HEK293 (cell line): ENCODE data around the gene ABCC11.

Source experiments
- CTCF ChIA-PET: fragments of 350-600 bp; formaldehyde crosslinking; extraction: SDS; loops from one replicate; lab custom pipeline; 2021; ENCODE audit warnings: antibody characterized with exemption; lab: Yijun Ruan, JAX
- POLR2A ChIA-PET: fragments of 300-600 bp; formaldehyde crosslinking; extraction: SDS; loops from one replicate; lab custom pipeline; 2020; ENCODE audit warnings: antibody characterized with exemption, inconsistent platforms; lab: Yijun Ruan, JAX
- H3K27ac ChIP-seq: fragments of 200-500 bp; sonication (Bioruptor generic); 2 replicates; pipeline ENCODE4 v1.5.1; 2014; ENCODE audit warnings: low read depth, low read length, control low read depth, inconsistent platforms; ENCODE audit errors: extremely low read depth
- H3K36me3 ChIP-seq, 2 experiments: fragments of 200-500 bp in 1 of 2; sonication (Bioruptor generic) in 1 of 2; 1 replicate in 1 of 2; 2 replicates in 1 of 2; pipeline ENCODE4 v1.5.1; 2014 to 2017; ENCODE audit warnings: inconsistent platforms in 2 of 2, low read length in 2 of 2; ENCODE audit not compliant: control insufficient read depth in 2 of 2, insufficient read depth in 1 of 2
- H3K4me1 ChIP-seq: fragments of 200-500 bp; sonication (Bioruptor generic); 2 replicates; pipeline ENCODE4 v1.5.1; 2014; ENCODE audit warnings: mild to moderate bottlenecking, low read length, inconsistent platforms; ENCODE audit not compliant: control insufficient read depth, insufficient read depth
- H3K4me3 ChIP-seq: 2 replicates; pipeline ENCODE4 v1.5.1; 2011; ENCODE audit warnings: low read depth, mild to moderate bottlenecking, control low read depth, low read length, moderate library complexity
- H3K9me3 ChIP-seq: fragments of 200-500 bp; sonication (Bioruptor generic); 2 replicates; pipeline ENCODE4 v1.5.1; 2014; ENCODE audit warnings: low read depth, low read length, inconsistent platforms; ENCODE audit not compliant: control insufficient read depth, insufficient read depth
- HOXC10 ChIP-seq: sonication (generic); formaldehyde crosslinking; IDR thresholded peaks from 2 replicates; pipeline ENCODE4 v1.8.1; 2023; ENCODE audit warnings: mild to moderate bottlenecking, missing genetic modification reagents
- KLF10 ChIP-seq: fragments of 450-650 bp; IDR thresholded peaks from 2 replicates; pipeline ENCODE4 v1.5.1; 2018; ENCODE audit warnings: missing biosample characterization, mild to moderate bottlenecking, missing genetic modification characterization
- PATZ1 ChIP-seq: fragments of 450-650 bp; formaldehyde crosslinking; IDR thresholded peaks from 2 replicates; pipeline ENCODE4 v1.5.1; 2016; ENCODE audit warnings: missing biosample characterization, missing genetic modification characterization
- ZBTB6 ChIP-seq: fragments of 450-650 bp; formaldehyde crosslinking; IDR thresholded peaks from 2 replicates; pipeline ENCODE4 v1.5.1; 2017; ENCODE audit warnings: missing biosample characterization, missing genetic modification characterization
- ZFHX2 ChIP-seq: fragments of 450-650 bp; formaldehyde crosslinking; conservative IDR thresholded peaks from 2 replicates; pipeline ENCODE4 v1.5.1; 2016; ENCODE audit warnings: missing biosample characterization, missing genetic modification characterization
- ZFP3 ChIP-seq: fragments of 450-650 bp; formaldehyde crosslinking; IDR thresholded peaks from 2 replicates; pipeline ENCODE4 v1.5.1; 2016; ENCODE audit warnings: low read depth, missing biosample characterization, missing genetic modification characterization
- ZFP37 ChIP-seq: fragments of 450-650 bp; formaldehyde crosslinking; IDR thresholded peaks from 2 replicates; pipeline ENCODE4 v1.5.1; 2016; ENCODE audit warnings: missing biosample characterization, missing genetic modification characterization
- ZNF169 ChIP-seq: fragments of 450-650 bp; formaldehyde crosslinking; IDR thresholded peaks from 2 replicates; pipeline ENCODE4 v1.5.1; 2016; ENCODE audit warnings: missing biosample characterization, missing genetic modification characterization
- ZNF211 ChIP-seq: fragments of 450-650 bp; formaldehyde crosslinking; IDR thresholded peaks from 2 replicates; pipeline ENCODE4 v1.5.1; 2016; ENCODE audit warnings: low read depth, missing biosample characterization, missing genetic modification characterization
- ZNF221 ChIP-seq: fragments of 450-650 bp; formaldehyde crosslinking; IDR thresholded peaks from 2 replicates; pipeline ENCODE4 v1.5.1; 2017; ENCODE audit warnings: missing biosample characterization, missing genetic modification characterization, borderline replicate concordance
- ZNF423 ChIP-seq: fragments of 450-650 bp; formaldehyde crosslinking; IDR thresholded peaks from 2 replicates; pipeline ENCODE4 v1.5.1; 2016; ENCODE audit warnings: missing biosample characterization, missing genetic modification characterization
- ZNF48 ChIP-seq: fragments of 450-650 bp; formaldehyde crosslinking; IDR thresholded peaks from 2 replicates; pipeline ENCODE4 v1.5.1; 2016; ENCODE audit warnings: missing biosample characterization, missing genetic modification characterization
- ZNF580 ChIP-seq: fragments of 450-650 bp; formaldehyde crosslinking; IDR thresholded peaks from 2 replicates; pipeline ENCODE4 v1.5.1; 2016; ENCODE audit warnings: missing biosample characterization, missing genetic modification characterization
- ZNF837 ChIP-seq: fragments of 450-650 bp; formaldehyde crosslinking; IDR thresholded peaks from 2 replicates; pipeline ENCODE4 v1.5.1; 2016; ENCODE audit warnings: missing biosample characterization, missing genetic modification characterization
- ZXDB ChIP-seq: fragments of 450-650 bp; formaldehyde crosslinking; IDR thresholded peaks from 2 replicates; pipeline ENCODE4 v1.5.1; 2016; ENCODE audit warnings: missing biosample characterization, missing genetic modification characterization
- TF ChIP-seq, protein P1 (sequence below): fragments of 450-650 bp; formaldehyde crosslinking; IDR thresholded peaks from 2 replicates; pipeline ENCODE4 v1.5.1; 2016; ENCODE audit warnings: missing biosample characterization, missing genetic modification characterization
- TF ChIP-seq, protein P2 (sequence below): fragments of 450-650 bp; formaldehyde crosslinking; IDR thresholded peaks from 2 replicates; pipeline ENCODE4 v1.5.1; 2016; ENCODE audit warnings: missing biosample characterization, missing genetic modification characterization

Gene ABCC11

GRCh38 chr16:48256579-48257177 lies 9.3 kb upstream of the ABCC11 start:
- no peak overlapping the region for H3K4me3 ChIP-seq
- H3K27ac ChIP-seq = no peak overlapping the region
- CTCF ChIA-PET = interaction anchor here (1.3 to 1.7 kb wide), 2 partner anchors 10 to 12 kb away, joined by 5 to 7 read pairs; partner anchors contain the start of gene LONP2
- no peaks in the 10 kb centered on the region for H3K9me3 ChIP-seq
- no peaks in the 10 kb centered on the region for H3K4me1 ChIP-seq
- peaks cover 40 to 76% of the 10 kb centered on the region in 2 experiments for H3K36me3 ChIP-seq
- TF ChIP-seq ZNF837 (tag by site-specific recombination) (no peak), ZNF580 (tag by site-specific recombination) (no peak), ZXDB (no peak), ZNF48 (tag by site-specific recombination) (no peak), ZFP3 (no peak), KLF10 (tag by site-specific recombination) (no peak), ZBTB6 (no peak), ZNF169 (tag by site-specific recombination) (no peak)
- TF ChIP-seq, protein P1, sequence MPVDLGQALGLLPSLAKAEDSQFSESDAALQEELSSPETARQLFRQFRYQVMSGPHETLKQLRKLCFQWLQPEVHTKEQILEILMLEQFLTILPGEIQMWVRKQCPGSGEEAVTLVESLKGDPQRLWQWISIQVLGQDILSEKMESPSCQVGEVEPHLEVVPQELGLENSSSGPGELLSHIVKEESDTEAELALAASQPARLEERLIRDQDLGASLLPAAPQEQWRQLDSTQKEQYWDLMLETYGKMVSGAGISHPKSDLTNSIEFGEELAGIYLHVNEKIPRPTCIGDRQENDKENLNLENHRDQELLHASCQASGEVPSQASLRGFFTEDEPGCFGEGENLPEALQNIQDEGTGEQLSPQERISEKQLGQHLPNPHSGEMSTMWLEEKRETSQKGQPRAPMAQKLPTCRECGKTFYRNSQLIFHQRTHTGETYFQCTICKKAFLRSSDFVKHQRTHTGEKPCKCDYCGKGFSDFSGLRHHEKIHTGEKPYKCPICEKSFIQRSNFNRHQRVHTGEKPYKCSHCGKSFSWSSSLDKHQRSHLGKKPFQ (tag by site-specific recombination) = no peak
- TF ChIP-seq, all 188 proteins: peak for 0
- POLR2A ChIA-PET = no interaction called here

DNA sequence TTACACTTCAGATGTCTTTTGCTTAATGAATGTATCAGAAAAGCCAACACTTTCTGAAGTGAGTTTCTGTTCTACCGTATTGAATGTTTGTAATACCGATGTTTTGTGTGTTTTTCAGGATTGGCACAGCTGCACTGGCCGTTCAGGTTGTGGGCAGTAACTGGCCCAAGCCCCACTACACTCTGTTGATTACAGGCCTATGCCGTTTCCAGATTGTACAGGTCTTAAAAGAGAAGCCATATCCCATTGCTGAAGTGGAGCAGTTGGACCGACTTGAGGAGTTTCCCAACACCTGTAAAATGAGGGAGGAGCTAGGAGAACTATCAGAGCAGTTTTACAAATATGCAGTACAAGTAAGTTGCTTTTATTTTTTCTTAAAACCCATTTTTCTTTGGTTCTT lies 4.7 kb upstream of the ABCC11 start:
- Histone ChIP-seq H3K9me3 (no peaks in the 10 kb centered on the region), H3K27ac (no peak overlapping the region), H3K4me3 (no peak overlapping the region), H3K4me1 (no peaks in the 10 kb centered on the region), H3K36me3 (peaks cover 15 to 38% of the 10 kb centered on the region in 2 experiments)
- CTCF ChIA-PET = no interaction called here
- POLR2A ChIA-PET = no interaction called here
- TF ChIP-seq ZFP37 (tag by site-specific recombination) = no peak
- no peak for TF ChIP-seq HOXC10 (CRISPR knock-in tag)
- TF ChIP-seq ZFHX2 (tag by site-specific recombination) = no peak
- TF ChIP-seq PATZ1 (tag by site-specific recombination) = no peak
- TF ChIP-seq ZNF423 (tag by site-specific recombination) = no peak
- no peak for TF ChIP-seq ZNF211
- no peak for TF ChIP-seq ZNF221 (tag by site-specific recombination)
- TF ChIP-seq, protein P2, sequence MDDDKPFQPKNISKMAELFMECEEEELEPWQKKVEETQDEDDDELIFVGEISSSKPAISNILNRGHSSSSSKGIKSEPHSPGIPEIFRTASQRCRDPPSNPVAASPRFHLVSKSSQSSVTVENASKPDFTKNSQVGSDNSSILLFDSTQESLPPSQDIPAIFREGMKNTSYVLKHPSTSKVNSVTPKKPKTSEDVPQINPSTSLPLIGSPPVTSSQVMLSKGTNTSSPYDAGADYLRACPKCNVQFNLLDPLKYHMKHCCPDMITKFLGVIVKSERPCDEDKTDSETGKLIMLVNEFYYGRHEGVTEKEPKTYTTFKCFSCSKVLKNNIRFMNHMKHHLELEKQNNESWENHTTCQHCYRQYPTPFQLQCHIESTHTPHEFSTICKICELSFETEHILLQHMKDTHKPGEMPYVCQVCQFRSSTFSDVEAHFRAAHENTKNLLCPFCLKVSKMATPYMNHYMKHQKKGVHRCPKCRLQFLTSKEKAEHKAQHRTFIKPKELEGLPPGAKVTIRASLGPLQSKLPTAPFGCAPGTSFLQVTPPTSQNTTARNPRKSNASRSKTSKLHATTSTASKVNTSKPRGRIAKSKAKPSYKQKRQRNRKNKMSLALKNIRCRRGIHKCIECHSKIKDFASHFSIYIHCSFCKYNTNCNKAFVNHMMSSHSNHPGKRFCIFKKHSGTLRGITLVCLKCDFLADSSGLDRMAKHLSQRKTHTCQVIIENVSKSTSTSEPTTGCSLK (tag by site-specific recombination) = no peak
